ENCODE results near the gene CCSER1.

GRCh38 chr4:90476586-90476985, 349.4 kb downstream of the CCSER1 start:
- TF ChIP-seq POLR2AphosphoS5 (IDR thresholded peaks at IDR 0.05; ENCODE audit: low read depth, low read length) (no peak), CTCF (IDR thresholded peaks at IDR 0.05; ENCODE audit: control extremely low read depth in 1 of 3, insufficient read depth in 1 of 3, low read depth in 1 of 3, low read length in 3 of 3) (no peak), RNF2 (IDR thresholded peaks at IDR 0.05; ENCODE audit: borderline replicate concordance, low read depth, low read length, missing control alignments, poor library complexity, severe bottlenecking) (no peak), NRF1 (IDR thresholded peaks at IDR 0.05; ENCODE audit: low read depth, low read length) (no peak), EZH2 (IDR thresholded peaks at IDR 0.05; ENCODE audit: low read depth, low read length, severe bottlenecking) (no peak), MAX (IDR thresholded peaks at IDR 0.05) (no peak)
